ENCODE results near the gene ELP6. TPM values are rescaled to one million over a fixed set of nuclear protein-coding genes. Genes with fewer than 3 reads are reported as not detected.

Gene ELP6
- 21.0 TPM for total RNA-seq

DNA sequence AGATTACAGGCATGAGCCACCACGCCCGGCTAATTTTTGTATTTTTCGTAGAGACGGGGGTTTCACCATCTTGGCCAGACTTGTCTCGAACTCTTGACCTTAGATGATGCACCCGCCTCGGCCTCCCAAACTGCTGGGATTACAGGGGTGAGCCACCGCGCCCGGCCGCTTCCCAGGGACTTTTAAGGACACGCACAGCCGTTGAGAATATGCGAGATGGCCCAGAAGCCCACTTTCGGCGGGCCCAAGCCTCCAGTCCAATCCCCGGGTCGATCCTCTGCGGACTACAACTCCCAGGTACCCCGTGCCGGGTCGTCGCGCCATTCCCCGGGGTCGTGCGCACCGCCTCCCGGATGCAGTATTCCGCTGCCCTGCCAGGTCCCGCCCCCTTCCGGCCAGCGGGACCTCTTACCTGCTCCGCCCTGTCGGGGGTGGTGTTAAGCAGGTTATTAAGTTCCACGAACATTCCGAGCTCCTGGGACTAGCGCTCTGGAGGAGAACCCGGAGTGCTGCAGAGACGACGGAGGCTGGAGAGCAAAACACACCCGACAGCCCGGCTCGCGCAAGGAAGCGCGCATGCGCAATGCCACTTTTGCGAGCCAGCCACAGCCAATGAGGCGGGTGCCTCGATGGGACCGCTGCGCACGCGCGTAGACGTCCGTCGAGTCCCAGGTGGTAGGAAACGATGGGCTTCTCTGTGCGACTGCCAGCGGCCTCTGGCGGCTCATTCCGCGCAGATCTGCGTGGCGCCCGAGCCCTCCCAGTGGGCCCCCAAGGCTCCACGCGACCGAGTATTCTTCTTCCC, at the start of gene ELP6:
ELP6 (minus strand) TSS at position 588 of the 805 bp plus-strand sequence; CDS start at position 466, 122 bp downstream.
- DNase-seq (ENCODE audit: low spot score) (peak; percentile 98), ATAC-seq (peak; percentile 99)
- intact Hi-C loops (cut with DNase I) = no loop called here

- no peak for ATAC-seq
- DNase-seq (ENCODE audit: low spot score) = no peak
- intact Hi-C loops (cut with DNase I) = no loop called here
Observed at GRCh38 chr3:47556351-47556750, 42.8 kb upstream of the ELP6 start.

- intact Hi-C loops (cut with DNase I) = no loop called here
- DNase-seq (ENCODE audit: low spot score) = no peak
- no peak for ATAC-seq
Observed at GRCh38 chr3:47554335-47554734, 40.8 kb upstream of the ELP6 start.

GRCh38 chr3:47553407-47553806, 39.9 kb upstream of the ELP6 start:
- intact Hi-C loops (cut with DNase I) = no loop called here
- no peak for ATAC-seq
- DNase-seq (ENCODE audit: low spot score) = no peak

- intact Hi-C loops (cut with DNase I) = no loop called here
- ATAC-seq (peak; percentile 79), DNase-seq (ENCODE audit: low spot score) (peak; percentile 61)
Observed at GRCh38 chr3:47542471-47543173, 29.1 kb upstream of the ELP6 start.

GRCh38 chr3:47541583-47542108, 28.1 kb upstream of the ELP6 start:
- no peak for DNase-seq (ENCODE audit: low spot score)
- no peak for ATAC-seq
- intact Hi-C loops (cut with DNase I) = no loop called here

- ATAC-seq (no peak), DNase-seq (ENCODE audit: low spot score) (no peak)
- intact Hi-C loops (cut with DNase I) = no loop called here
Observed at GRCh38 chr3:47540281-47540680, 26.8 kb upstream of the ELP6 start.

DNA sequence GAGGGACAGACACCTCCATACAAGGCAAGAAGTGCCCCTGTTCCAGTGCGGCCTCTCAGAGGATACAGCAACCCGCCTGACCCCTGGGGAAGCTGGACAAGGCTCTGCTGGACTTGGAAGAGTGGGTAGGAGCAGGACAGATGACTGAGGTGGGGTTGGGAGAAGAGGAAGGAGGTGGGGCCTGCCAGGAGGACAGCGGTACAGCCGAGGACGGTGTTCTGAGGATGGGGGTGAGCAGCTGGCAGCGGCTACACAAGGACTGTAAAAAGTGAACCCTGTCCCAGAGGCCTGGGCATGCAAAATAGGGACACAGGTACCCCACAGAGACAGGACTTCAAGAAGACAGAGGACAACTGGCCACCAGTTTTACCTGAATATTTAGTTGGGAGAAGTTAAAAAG, 23.5 kb upstream of the ELP6 start:
- DNase-seq (ENCODE audit: low spot score) (no peak), ATAC-seq (no peak)
- intact Hi-C loops (cut with DNase I) = no loop called here

GRCh38 chr3:47536221-47536891, 22.8 kb upstream of the ELP6 start:
- ATAC-seq = peak; percentile 28
- intact Hi-C loops (cut with DNase I) = no loop called here
- DNase-seq (ENCODE audit: low spot score) = no peak

DNA sequence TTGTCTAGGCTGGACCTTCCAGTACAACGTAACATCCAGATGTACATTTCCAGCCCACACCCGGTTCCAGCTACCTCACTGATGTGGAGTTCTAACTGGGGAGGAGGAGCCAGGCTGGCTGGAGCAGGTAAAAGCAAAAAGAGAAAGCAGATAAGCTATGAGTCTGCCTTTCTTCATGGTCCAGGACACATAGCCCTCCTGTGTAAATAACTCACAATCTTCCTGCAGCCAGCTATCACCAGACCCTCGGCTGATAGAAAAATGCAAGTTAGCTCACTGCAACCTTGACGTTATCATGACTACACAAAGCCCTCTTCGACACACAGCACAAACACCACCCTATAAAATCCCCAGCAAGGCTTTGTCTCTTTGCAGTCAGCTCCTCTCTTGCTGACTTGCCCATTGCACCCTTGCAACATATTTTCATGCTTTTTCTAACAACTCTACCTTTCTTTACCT, 20.5 kb upstream of the ELP6 start:
- DNase-seq (ENCODE audit: low spot score) (no peak), ATAC-seq (no peak)
- intact Hi-C loops (cut with DNase I) = no loop called here

DNA sequence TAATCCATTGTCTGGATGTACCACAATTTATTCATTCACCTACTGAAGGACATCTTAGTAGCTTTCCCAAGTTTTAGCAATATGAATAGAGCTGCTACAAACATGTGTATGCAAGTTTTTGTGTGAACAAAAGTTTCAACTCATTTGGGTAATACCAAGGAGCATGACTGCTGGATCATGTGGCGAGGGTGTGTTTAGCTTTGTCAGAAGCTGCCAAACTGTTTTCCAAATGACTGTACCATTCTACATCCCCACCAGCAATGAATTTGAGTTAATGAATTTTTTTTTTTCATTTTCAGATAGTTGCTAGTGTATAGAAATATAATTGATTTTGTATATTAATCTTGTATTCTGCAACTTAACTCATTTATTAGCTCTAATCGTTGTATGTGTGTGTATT, 20.0 kb upstream of the ELP6 start:
- ATAC-seq = no peak
- no peak for DNase-seq (ENCODE audit: low spot score)
- intact Hi-C loops (cut with DNase I) = no loop called here

- ATAC-seq = no peak
- no peak for DNase-seq (ENCODE audit: low spot score)
- intact Hi-C loops (cut with DNase I) = no loop called here
Observed at GRCh38 chr3:47527952-47528725, 14.6 kb upstream of the ELP6 start.

- DNase-seq (ENCODE audit: low spot score) (no peak), ATAC-seq (no peak)
- intact Hi-C loops (cut with DNase I) = no loop called here
Observed at GRCh38 chr3:47525617-47526016, 12.1 kb upstream of the ELP6 start.

GRCh38 chr3:47523310-47524073, 10.0 kb upstream of the ELP6 start:
- DNase-seq (ENCODE audit: low spot score) (no peak), ATAC-seq (no peak)
- intact Hi-C loops (cut with DNase I) = loop anchor here (5.0 kb wide), 1 partner anchor 269 kb away; no protein-coding TSS in a partner anchor

DNA sequence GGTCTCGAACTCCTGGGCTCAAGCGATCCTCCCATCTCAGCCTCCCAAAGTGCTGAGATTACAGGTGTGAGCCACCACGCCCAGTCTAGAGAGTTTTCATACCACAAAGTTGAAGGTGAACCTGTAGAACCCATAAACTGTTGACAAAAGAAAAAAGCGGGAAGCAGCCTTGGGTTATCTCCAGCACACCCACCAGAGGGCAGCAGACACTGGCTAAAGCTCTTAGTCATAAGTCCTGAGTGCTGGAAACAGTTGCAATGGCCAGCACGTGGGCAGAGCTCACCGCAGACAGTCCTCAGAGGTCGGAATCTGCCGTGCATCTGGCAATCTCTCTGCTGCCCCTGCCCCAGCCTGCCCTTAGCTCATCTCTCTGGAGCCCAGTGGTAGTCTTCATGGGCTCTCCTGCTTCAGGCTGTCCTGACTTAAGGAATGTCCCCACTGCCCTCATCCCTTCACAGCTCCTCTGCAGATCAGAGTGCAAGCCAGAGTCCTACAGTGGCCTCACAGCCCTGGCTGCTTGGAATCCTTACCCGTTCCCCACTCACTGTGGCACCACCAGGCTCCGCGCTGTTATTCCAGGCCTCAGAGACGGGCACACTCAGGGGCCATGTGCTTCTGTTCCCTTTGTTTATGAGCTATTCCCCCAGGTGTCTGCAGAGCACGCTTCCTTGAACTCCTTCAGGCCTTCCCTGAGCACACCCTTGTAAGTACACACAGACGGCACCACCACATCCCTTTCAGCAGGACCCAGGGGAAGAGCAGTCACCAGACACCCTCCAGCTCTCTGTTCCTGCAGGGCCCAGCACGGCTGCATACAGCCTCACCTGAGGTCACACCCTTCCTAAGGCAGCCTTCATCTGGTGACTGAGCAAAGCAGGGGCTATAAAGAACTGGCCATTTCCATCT, 8.8 kb upstream of the ELP6 start:
- intact Hi-C loops (cut with DNase I) = loop anchor here (5.0 kb wide), 1 partner anchor 270 kb away; no protein-coding TSS in a partner anchor
- ATAC-seq = peak; percentile 97
- DNase-seq (ENCODE audit: low spot score) = peak; percentile 91

- DNase-seq (ENCODE audit: low spot score) (no peak), ATAC-seq (no peak)
- intact Hi-C loops (cut with DNase I) = loop anchor here (5.0 kb wide), 1 partner anchor 272 kb away; no protein-coding TSS in a partner anchor
Observed at GRCh38 chr3:47520756-47521155, 7.2 kb upstream of the ELP6 start.

- ATAC-seq (no peak), DNase-seq (ENCODE audit: low spot score) (no peak)
- intact Hi-C loops (cut with DNase I) = no loop called here
Observed at GRCh38 chr3:47517937-47518336, 4.4 kb upstream of the ELP6 start.

Measured in sciatic nerve (tissue), 2 donors.